ENCODE data around the gene HMCN1.

DNA sequence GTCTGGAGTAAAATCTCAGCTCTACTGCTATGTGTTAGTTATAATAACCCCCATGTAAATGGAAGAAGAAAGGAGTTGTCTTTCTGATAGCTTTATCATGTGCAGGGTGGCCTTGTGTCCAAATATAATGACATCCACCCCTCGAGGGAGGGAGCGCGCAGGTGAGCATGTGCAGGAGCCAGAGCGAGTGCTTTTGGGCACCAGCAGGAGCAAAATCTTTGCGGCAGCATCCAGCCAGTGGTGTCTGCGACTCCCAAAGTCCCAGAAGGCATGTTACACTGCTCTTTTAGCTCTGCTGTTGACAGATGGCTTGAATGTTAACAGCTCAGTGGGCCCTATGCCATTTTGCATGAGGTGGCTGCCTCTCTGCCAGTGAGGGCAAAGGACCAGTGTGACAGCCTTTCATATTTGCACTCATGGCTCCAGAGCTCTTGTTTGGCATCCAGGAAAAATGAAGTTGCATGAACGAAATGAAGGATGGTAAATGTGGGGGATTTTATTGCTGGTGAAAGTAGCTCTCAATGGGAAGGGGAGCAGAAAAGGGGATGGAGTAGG is 146.7 kb downstream of the HMCN1 start:
- no peak for TF ChIP-seq POLR2A (IDR thresholded peaks at IDR 0.05)
- TF ChIP-seq CTCF (IDR thresholded peaks at IDR 0.05): no peak
